Panc1 (cell line): ENCODE results near the gene LRGUK.

Experiments
- CTCF ChIP-seq: fragments of 450-650 bp; IDR thresholded peaks from 2 replicates; pipeline ENCODE4 v1.5.1; 2017; ENCODE audit warnings: mild to moderate bottlenecking
- POLR2AphosphoS5 ChIP-seq: IDR thresholded peaks from 2 replicates; pipeline ENCODE4 v1.6.1; 2012; ENCODE audit warnings: mild to moderate bottlenecking, low read depth, low read length, moderate library complexity
- TF ChIP-seq, protein P1 (sequence below), 2 experiments: IDR thresholded peaks; 2 replicates each; pipeline ENCODE4 v1.6.1; 2011 to 2012; ENCODE audit warnings: low read depth in 2 of 2, control low read depth in 1 of 2, low read length in 1 of 2, mild to moderate bottlenecking in 1 of 2, moderate library complexity in 1 of 2; ENCODE audit not compliant: insufficient read depth in 1 of 2

DNA sequence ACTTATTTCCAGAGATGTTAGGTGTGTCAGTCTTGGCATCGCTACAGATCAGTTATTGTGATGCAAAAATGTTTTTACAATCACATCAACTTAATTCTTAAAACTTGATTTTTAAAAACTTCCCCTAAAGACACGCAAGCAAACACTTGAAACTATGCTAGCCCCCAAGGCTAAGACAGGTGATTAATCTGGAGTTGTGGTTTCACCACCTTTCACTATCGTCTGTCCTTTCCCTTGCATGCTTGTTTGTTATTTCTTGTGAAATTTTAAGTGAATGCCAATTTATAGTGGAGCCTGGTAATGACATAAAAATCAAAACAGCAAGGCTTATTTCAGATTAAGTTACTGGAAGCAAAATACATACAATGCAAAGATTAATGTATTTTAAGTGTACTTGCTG is 119.2 kb downstream of the LRGUK start:
- TF ChIP-seq POLR2AphosphoS5 = no peak
- no peak for TF ChIP-seq CTCF
- TF ChIP-seq, protein P1, sequence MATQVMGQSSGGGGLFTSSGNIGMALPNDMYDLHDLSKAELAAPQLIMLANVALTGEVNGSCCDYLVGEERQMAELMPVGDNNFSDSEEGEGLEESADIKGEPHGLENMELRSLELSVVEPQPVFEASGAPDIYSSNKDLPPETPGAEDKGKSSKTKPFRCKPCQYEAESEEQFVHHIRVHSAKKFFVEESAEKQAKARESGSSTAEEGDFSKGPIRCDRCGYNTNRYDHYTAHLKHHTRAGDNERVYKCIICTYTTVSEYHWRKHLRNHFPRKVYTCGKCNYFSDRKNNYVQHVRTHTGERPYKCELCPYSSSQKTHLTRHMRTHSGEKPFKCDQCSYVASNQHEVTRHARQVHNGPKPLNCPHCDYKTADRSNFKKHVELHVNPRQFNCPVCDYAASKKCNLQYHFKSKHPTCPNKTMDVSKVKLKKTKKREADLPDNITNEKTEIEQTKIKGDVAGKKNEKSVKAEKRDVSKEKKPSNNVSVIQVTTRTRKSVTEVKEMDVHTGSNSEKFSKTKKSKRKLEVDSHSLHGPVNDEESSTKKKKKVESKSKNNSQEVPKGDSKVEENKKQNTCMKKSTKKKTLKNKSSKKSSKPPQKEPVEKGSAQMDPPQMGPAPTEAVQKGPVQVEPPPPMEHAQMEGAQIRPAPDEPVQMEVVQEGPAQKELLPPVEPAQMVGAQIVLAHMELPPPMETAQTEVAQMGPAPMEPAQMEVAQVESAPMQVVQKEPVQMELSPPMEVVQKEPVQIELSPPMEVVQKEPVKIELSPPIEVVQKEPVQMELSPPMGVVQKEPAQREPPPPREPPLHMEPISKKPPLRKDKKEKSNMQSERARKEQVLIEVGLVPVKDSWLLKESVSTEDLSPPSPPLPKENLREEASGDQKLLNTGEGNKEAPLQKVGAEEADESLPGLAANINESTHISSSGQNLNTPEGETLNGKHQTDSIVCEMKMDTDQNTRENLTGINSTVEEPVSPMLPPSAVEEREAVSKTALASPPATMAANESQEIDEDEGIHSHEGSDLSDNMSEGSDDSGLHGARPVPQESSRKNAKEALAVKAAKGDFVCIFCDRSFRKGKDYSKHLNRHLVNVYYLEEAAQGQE (IDR thresholded peaks at IDR 0.05; ENCODE audit: insufficient read depth in 1 of 2, low read depth in 2 of 2, low read length in 1 of 2) = no peak
